ENCODE data around the gene ASB11.

- TF ChIP-seq POLR2A (IDR thresholded peaks at IDR 0.05) = no peak
- TF ChIP-seq, protein P1, sequence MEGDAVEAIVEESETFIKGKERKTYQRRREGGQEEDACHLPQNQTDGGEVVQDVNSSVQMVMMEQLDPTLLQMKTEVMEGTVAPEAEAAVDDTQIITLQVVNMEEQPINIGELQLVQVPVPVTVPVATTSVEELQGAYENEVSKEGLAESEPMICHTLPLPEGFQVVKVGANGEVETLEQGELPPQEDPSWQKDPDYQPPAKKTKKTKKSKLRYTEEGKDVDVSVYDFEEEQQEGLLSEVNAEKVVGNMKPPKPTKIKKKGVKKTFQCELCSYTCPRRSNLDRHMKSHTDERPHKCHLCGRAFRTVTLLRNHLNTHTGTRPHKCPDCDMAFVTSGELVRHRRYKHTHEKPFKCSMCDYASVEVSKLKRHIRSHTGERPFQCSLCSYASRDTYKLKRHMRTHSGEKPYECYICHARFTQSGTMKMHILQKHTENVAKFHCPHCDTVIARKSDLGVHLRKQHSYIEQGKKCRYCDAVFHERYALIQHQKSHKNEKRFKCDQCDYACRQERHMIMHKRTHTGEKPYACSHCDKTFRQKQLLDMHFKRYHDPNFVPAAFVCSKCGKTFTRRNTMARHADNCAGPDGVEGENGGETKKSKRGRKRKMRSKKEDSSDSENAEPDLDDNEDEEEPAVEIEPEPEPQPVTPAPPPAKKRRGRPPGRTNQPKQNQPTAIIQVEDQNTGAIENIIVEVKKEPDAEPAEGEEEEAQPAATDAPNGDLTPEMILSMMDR (IDR thresholded peaks at IDR 0.05) = no peak
Observed at GRCh38 chrX:15269120-15269519, 46.3 kb downstream of the ASB11 start.
